Activated T-cell treated with anti-CD3 and anti-CD28 coated beads, Interleukin-2, amount 50 U/mL, for 48 hours (primary cell): ENCODE measurements around the gene GGCX.

Experiments
- DNase-seq, 2 experiments: peaks; one replicate each; pipeline ENCODE4 v3.0.0-alpha.2; 2020

Gene GGCX

GRCh38 chr2:85505551-85506238, 55.6 kb downstream of the GGCX start:
- DNase-seq = no peak

- DNase-seq = no peak
These were observed 56.5 kb downstream of the GGCX start for GRCh38 chr2:85504778-85505261.

- DNase-seq = no peak
These were observed 57.2 kb downstream of the GGCX start for GRCh38 chr2:85503851-85504777.

- DNase-seq = no peak
These were observed 58.0 kb downstream of the GGCX start for GRCh38 chr2:85503168-85503850.

GRCh38 chr2:85502720-85503119, 58.6 kb downstream of the GGCX start:
- no peak for DNase-seq

GRCh38 chr2:85501248-85501647, 60.0 kb downstream of the GGCX start:
- no peak for DNase-seq

- DNase-seq = no peak
These were observed 63.2 kb downstream of the GGCX start for GRCh38 chr2:85497944-85498630.

- no peak for DNase-seq
These were observed 64.9 kb downstream of the GGCX start for GRCh38 chr2:85496436-85496835.
